Osteocyte (in vitro differentiated cells): ENCODE measurements around the gene METTL21A. TPM values are rescaled to one million over a fixed set of nuclear protein-coding genes. Genes with fewer than 3 reads are reported as not detected.
A peak's percentile ranks its signal among the peaks of the same experiment; 100 is the strongest.

Experiments used
- DNase-seq: peaks from one replicate; pipeline ENCODE4 v3.0.0; 2021; ENCODE audit warnings: mixed read lengths; ENCODE audit not compliant: unreplicated experiment; ENCODE audit errors: extremely low spot score
- H3K27ac Mint-ChIP-seq: one replicate; pipeline ENCODE4 v1.8.0; 2021; ENCODE audit warnings: mild to moderate bottlenecking, mixed read lengths; ENCODE audit not compliant: unreplicated experiment
- H3K27me3 Mint-ChIP-seq: one replicate; pipeline ENCODE4 v1.8.0; 2021; ENCODE audit warnings: mixed read lengths; ENCODE audit not compliant: unreplicated experiment
- H3K36me3 Mint-ChIP-seq: one replicate; pipeline ENCODE4 v1.8.0; 2021; ENCODE audit warnings: mixed read lengths; ENCODE audit not compliant: unreplicated experiment
- H3K4me1 Mint-ChIP-seq: one replicate; pipeline ENCODE4 v1.8.0; 2021; ENCODE audit warnings: mixed read lengths; ENCODE audit not compliant: unreplicated experiment
- H3K4me3 Mint-ChIP-seq: one replicate; pipeline ENCODE4 v1.8.0; 2021; ENCODE audit warnings: mild to moderate bottlenecking, moderate library complexity, mixed read lengths; ENCODE audit not compliant: unreplicated experiment
- H3K9me3 Mint-ChIP-seq: one replicate; pipeline ENCODE4 v1.8.0; 2021; ENCODE audit warnings: mixed read lengths; ENCODE audit not compliant: unreplicated experiment
- CTCF ChIP-seq: fragments of 200-600 bp; sonication (generic); IDR thresholded peaks from 2 replicates; pipeline ENCODE4 v1.5.0; 2021; ENCODE audit warnings: antibody characterized with exemption, mild to moderate bottlenecking, moderate library complexity
- total RNA-seq: library from RNA; stranded (reverse); gene quantifications from 2 replicates; pipeline ENCODE4 v1.2.1, GENCODE V29; 2021

Gene METTL21A
- total RNA-seq, 1 donor from 2014 or later: 18.7 TPM

- H3K36me3 Mint-ChIP-seq: no peaks in the 10 kb centered on the region
- H3K9me3 Mint-ChIP-seq: no peaks in the 10 kb centered on the region
- no peak overlapping the region for H3K27ac Mint-ChIP-seq
- no peaks in the 10 kb centered on the region for H3K27me3 Mint-ChIP-seq
- no peak for DNase-seq
- peaks cover 5% of the 10 kb centered on the region for H3K4me1 Mint-ChIP-seq
- no peak for TF ChIP-seq CTCF
- H3K4me3 Mint-ChIP-seq: no peak overlapping the region
Observed at GRCh38 chr2:207633686-207634085, 8.5 kb upstream of the METTL21A start.

- DNase-seq: no peak
- Mint-ChIP-seq H3K4me1 (peaks cover 5% of the 10 kb centered on the region), H3K4me3 (no peak overlapping the region), H3K27me3 (no peaks in the 10 kb centered on the region), H3K36me3 (no peaks in the 10 kb centered on the region), H3K27ac (no peak overlapping the region), H3K9me3 (no peaks in the 10 kb centered on the region)
- no peak for TF ChIP-seq CTCF
Observed at GRCh38 chr2:207632575-207633493, 7.6 kb upstream of the METTL21A start.

GRCh38 chr2:207630491-207630890 is 5.3 kb upstream of the METTL21A start:
- TF ChIP-seq CTCF: no peak

DNA sequence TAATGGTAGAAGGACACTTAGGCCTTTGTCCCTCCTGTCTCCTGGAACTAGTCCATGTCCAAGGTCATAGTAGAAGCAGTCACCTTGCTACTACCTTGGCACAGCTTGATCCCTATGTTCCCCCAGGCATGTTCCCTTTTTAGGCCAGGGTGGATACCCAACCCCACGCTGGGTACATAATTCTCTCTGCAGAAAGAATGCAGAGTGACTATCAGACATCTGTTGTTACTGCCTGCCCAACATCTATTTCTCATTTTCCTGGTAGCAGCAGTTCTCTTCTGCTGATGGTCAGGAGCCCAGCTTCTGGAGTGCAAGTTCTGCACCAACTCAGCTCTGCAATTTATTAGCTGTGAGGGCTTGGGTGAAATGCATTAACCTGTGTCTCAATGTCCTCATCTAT is 4.4 kb upstream of the METTL21A start:
- Mint-ChIP-seq H3K4me3 (no peak overlapping the region), H3K36me3 (no peaks in the 10 kb centered on the region), H3K4me1 (peaks cover 12% of the 10 kb centered on the region), H3K27me3 (no peaks in the 10 kb centered on the region), H3K9me3 (no peaks in the 10 kb centered on the region), H3K27ac (no peak overlapping the region)
- no peak for TF ChIP-seq CTCF
- no peak for DNase-seq

More at GRCh38 chr2:207630491-207630890, 5.3 kb upstream of the METTL21A start:
- Mint-ChIP-seq H3K4me1 (peaks cover 12% of the 10 kb centered on the region), H3K27me3 (no peaks in the 10 kb centered on the region), H3K36me3 (no peaks in the 10 kb centered on the region), H3K4me3 (no peak overlapping the region), H3K27ac (no peak overlapping the region), H3K9me3 (no peaks in the 10 kb centered on the region)
- no peak for DNase-seq

- Mint-ChIP-seq H3K27ac (peak overlapping the region; percentile 92), H3K36me3 (peaks cover 11% of the 10 kb centered on the region), H3K27me3 (no peaks in the 10 kb centered on the region), H3K4me3 (peak overlapping the region; percentile 85), H3K9me3 (no peaks in the 10 kb centered on the region), H3K4me1 (peaks cover 29% of the 10 kb centered on the region)
- TF ChIP-seq CTCF: no peak
- peak; percentile 89 for DNase-seq
Observed at GRCh38 chr2:207624185-207625013, 795 bp downstream of the METTL21A start.
